NB4 (cell line): Measurements from ENCODE around the gene RASAL2.

Source experiments
- MYC ChIP-seq: IDR thresholded peaks from 2 replicates; pipeline ENCODE4 v1.6.1; 2011; ENCODE audit warnings: low read depth, low read length
- POLR2A ChIP-seq: IDR thresholded peaks from 2 replicates; pipeline ENCODE4 v1.6.1; 2011; ENCODE audit warnings: mild to moderate bottlenecking; ENCODE audit not compliant: insufficient read length; ENCODE audit errors: extremely low read depth
- TF ChIP-seq, protein P1 (sequence below): IDR thresholded peaks from one replicate; pipeline ENCODE4 v1.5.1; 2012; ENCODE audit warnings: low read depth, low read length

DNA sequence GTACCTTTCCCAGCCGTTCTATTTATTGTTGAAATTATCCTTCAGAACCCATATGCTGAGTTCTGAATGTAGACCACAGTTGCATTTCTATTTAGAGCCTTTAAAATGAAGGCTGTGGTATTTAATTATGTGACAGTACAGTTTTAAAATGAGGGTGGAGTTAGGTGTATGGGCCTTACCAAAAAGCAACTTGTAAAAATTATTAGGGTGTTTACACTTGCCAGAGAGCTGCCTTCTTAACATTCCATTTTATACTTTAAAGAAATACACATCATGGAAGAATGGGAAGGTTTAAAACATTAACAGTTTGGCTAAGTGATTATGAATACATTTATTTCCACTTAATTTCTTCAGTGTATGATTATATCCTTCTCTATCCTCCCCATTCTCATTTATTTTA is 75.7 kb downstream of the RASAL2 start:
- TF ChIP-seq, protein P1, sequence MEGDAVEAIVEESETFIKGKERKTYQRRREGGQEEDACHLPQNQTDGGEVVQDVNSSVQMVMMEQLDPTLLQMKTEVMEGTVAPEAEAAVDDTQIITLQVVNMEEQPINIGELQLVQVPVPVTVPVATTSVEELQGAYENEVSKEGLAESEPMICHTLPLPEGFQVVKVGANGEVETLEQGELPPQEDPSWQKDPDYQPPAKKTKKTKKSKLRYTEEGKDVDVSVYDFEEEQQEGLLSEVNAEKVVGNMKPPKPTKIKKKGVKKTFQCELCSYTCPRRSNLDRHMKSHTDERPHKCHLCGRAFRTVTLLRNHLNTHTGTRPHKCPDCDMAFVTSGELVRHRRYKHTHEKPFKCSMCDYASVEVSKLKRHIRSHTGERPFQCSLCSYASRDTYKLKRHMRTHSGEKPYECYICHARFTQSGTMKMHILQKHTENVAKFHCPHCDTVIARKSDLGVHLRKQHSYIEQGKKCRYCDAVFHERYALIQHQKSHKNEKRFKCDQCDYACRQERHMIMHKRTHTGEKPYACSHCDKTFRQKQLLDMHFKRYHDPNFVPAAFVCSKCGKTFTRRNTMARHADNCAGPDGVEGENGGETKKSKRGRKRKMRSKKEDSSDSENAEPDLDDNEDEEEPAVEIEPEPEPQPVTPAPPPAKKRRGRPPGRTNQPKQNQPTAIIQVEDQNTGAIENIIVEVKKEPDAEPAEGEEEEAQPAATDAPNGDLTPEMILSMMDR, result no peak
- TF ChIP-seq POLR2A, result no peak
- TF ChIP-seq MYC, result no peak
